Neuronal stem cell (in vitro differentiated cells): Measurements from ENCODE around the gene LANCL1.

Experiments
- DNase-seq: peaks from one replicate; pipeline ENCODE4 v3.0.0-alpha.2; 2013; ENCODE audit warnings: low spot score
- H2AFZ ChIP-seq: one replicate; pipeline ENCODE4 v1.6.1; 2013; ENCODE audit warnings: mild to moderate bottlenecking, low read length, inconsistent platforms
- H2AK5ac ChIP-seq: 2 replicates; pipeline ENCODE4 v1.6.1; 2013; ENCODE audit warnings: low read depth, mild to moderate bottlenecking, inconsistent platforms, low read length, moderate library complexity, mixed read lengths
- H2BK120ac ChIP-seq: 2 replicates; pipeline ENCODE4 v1.6.1; 2013; ENCODE audit warnings: low read depth, mild to moderate bottlenecking, inconsistent platforms, low read length, moderate library complexity, mixed read lengths
- H2BK12ac ChIP-seq: one replicate; pipeline ENCODE4 v1.6.1; 2013; ENCODE audit warnings: low read length, inconsistent platforms
- H2BK15ac ChIP-seq: 2 replicates; pipeline ENCODE4 v1.6.1; 2013; ENCODE audit warnings: mild to moderate bottlenecking, low read length, inconsistent platforms, mixed read lengths
- H2BK5ac ChIP-seq: one replicate; pipeline ENCODE4 v1.6.1; 2013; ENCODE audit warnings: inconsistent platforms, mild to moderate bottlenecking, low read length, moderate library complexity
- H3K14ac ChIP-seq: one replicate; pipeline ENCODE4 v1.6.1; 2013; ENCODE audit warnings: low read length, inconsistent platforms
- H3K18ac ChIP-seq: 2 replicates; pipeline ENCODE4 v1.6.1; 2013; ENCODE audit warnings: low read length, inconsistent platforms
- H3K23ac ChIP-seq: 2 replicates; pipeline ENCODE4 v1.6.1; 2013; ENCODE audit warnings: low read depth, mild to moderate bottlenecking, mixed read lengths, low read length, inconsistent platforms; ENCODE audit not compliant: poor library complexity
- H3K27ac ChIP-seq: replicated peaks from 3 replicates; pipeline ENCODE4 v1.5.1; 2013; ENCODE audit warnings: low read length, inconsistent platforms
- H3K27me3 ChIP-seq, 3 experiments: 2 replicates each; pipeline ENCODE4 v1.6.1; 2013; ENCODE audit warnings: low read length in 3 of 3, mild to moderate bottlenecking in 2 of 3, inconsistent platforms in 1 of 3, low read depth in 1 of 3, mixed read lengths in 1 of 3, moderate library complexity in 1 of 3; ENCODE audit not compliant: control insufficient read depth in 3 of 3, insufficient read depth in 3 of 3
- H3K36me3 ChIP-seq, 2 donors: replicated peaks in 1 of 2; 2 replicates each; pipeline ENCODE4 v1.6.1; 2013; ENCODE audit warnings: low read length in 2 of 2; ENCODE audit not compliant: control insufficient read depth in 2 of 2, insufficient read depth in 2 of 2
- H3K4ac ChIP-seq: 2 replicates; pipeline ENCODE4 v1.6.1; 2013; ENCODE audit warnings: inconsistent platforms, mild to moderate bottlenecking, low read length, moderate library complexity
- H3K4me1 ChIP-seq, 2 donors: 1 replicate in 1 of 2; 2 replicates in 1 of 2; pipeline ENCODE4 v1.6.1; 2013; ENCODE audit warnings: low read length in 2 of 2, low read depth in 1 of 2; ENCODE audit not compliant: control insufficient read depth in 2 of 2, insufficient read depth in 1 of 2
- H3K4me2 ChIP-seq: one replicate; pipeline ENCODE4 v1.6.1; 2013; ENCODE audit warnings: mild to moderate bottlenecking, low read length, inconsistent platforms; ENCODE audit not compliant: insufficient read depth, poor library complexity, severe bottlenecking
- H3K4me3 ChIP-seq, 2 donors: 2 replicates each; pipeline ENCODE4 v1.5.1; 2013; ENCODE audit warnings: low read length in 2 of 2, mild to moderate bottlenecking in 2 of 2, inconsistent platforms in 1 of 2, moderate library complexity in 1 of 2
- H3K79me1 ChIP-seq: one replicate; pipeline ENCODE4 v1.6.1; 2013; ENCODE audit warnings: low read depth, mild to moderate bottlenecking, inconsistent platforms, low read length, moderate library complexity
- H3K9ac ChIP-seq: one replicate; pipeline ENCODE4 v1.6.1; 2013; ENCODE audit warnings: mild to moderate bottlenecking, low read depth, low read length, inconsistent platforms; ENCODE audit not compliant: poor library complexity
- H3K9me3 ChIP-seq, 2 donors: replicated peaks in 1 of 2; 2 replicates each; pipeline versions ENCODE3 to v1.6.1; 2013; ENCODE audit warnings: low read length in 2 of 2, mild to moderate bottlenecking in 2 of 2, inconsistent platforms in 1 of 2, low read depth in 1 of 2, mixed read lengths in 1 of 2, moderate library complexity in 1 of 2; ENCODE audit not compliant: control insufficient read depth in 2 of 2, insufficient read depth in 1 of 2
- H4K8ac ChIP-seq: one replicate; pipeline ENCODE4 v1.6.1; 2013; ENCODE audit warnings: low read depth, mild to moderate bottlenecking, inconsistent platforms, low read length, moderate library complexity
- H4K91ac ChIP-seq: one replicate; pipeline ENCODE4 v1.6.1; 2013; ENCODE audit warnings: low read length, low read depth, mild to moderate bottlenecking, inconsistent platforms; ENCODE audit not compliant: poor library complexity
- WGBS, 2 donors: extraction: QIAGEN DNeasy Blood & Tissue Kit; methylation state at CpG; one replicate each; pipeline ENCODE4 v1.1.7; 2013; ENCODE audit warnings: missing lambda C conversion rate in 2 of 2, mixed read lengths in 1 of 2; ENCODE audit not compliant: insufficient read length in 2 of 2, insufficient replicate concordance in 1 of 2; ENCODE audit errors: extremely low coverage in 2 of 2; 5-methylcytosine and 5-hydroxymethylcytosine counted together

Gene LANCL1

DNA sequence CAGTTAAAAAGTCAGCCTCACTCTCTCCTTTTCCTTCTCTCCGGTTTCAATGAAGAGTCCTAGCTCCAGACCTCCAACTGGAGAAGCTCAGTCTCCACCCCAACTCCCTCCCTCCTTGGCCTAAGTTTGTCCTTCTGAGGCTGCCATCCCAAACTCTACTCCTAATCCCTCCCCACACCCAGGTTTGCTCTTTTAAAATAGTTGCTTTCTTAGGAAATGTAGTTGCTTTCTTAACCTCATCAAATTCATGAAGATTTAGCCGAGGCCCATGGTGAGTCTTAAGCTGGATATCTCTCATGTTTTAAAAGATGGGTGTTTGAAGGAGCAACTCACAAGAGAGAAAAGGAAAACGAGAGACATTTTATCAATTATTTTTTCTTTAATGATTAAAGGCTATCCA, 937 bp upstream of the LANCL1 start:
- H2BK15ac ChIP-seq: no peak overlapping the region
- WGBS, 2 donors: no CpG with 5 or more reads among the region's 3 CpGs
- H3K4me2 ChIP-seq: peak overlapping the region; percentile 2
- peaks cover 0 to 28% of the 10 kb centered on the region in 2 donors for H3K36me3 ChIP-seq
- H3K9me3 ChIP-seq: no peaks in the 10 kb centered on the region
- H2BK12ac ChIP-seq: no peak overlapping the region
- H2AK5ac ChIP-seq: no peak overlapping the region
- no peak overlapping the region for H3K18ac ChIP-seq
- H2AFZ ChIP-seq: peak overlapping the region; percentile 90
- H3K27ac ChIP-seq: no peak overlapping the region
- peak overlapping the region; percentile 46 to 71 for H3K4me3 ChIP-seq
- no peak overlapping the region for H2BK5ac ChIP-seq
- peaks cover 2 to 4% of the 10 kb centered on the region in 2 donors for H3K4me1 ChIP-seq
- no peak overlapping the region for H2BK120ac ChIP-seq
- no peak overlapping the region for H3K4ac ChIP-seq
- no peak overlapping the region for H3K9ac ChIP-seq
- no peak overlapping the region for H4K8ac ChIP-seq
- H3K27me3 ChIP-seq: no peaks in the 10 kb centered on the region
- H4K91ac ChIP-seq: no peak overlapping the region
- H3K23ac ChIP-seq: no peak overlapping the region
- DNase-seq: no peak
- no peaks in the 10 kb centered on the region for H3K79me1 ChIP-seq
- H3K14ac ChIP-seq: no peak overlapping the region

DNA sequence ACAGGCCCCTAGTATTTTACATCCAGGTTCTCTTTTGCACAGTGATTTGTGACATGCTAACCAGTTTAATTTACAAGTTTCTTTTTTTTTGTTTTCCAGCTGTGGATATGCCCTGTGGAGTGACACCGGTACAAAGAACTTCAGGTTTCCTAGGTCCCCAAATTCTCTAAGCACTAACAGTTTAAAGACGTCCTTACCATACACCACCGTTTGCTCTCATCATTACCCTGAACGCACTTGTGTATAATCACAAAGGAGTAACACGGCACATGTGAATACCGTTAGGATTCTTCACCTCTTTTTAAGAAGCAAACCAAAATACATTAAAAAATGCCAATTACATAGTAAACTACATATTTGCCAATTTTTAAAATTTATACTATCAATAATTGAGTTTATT, 853 bp downstream of the LANCL1 start:
- H3K4me2 ChIP-seq: peak overlapping the region; percentile 33
- no peak overlapping the region for H2AK5ac ChIP-seq
- H3K14ac ChIP-seq: no peak overlapping the region
- DNase-seq: no peak
- no peak overlapping the region for H2AFZ ChIP-seq
- no peaks in the 10 kb centered on the region for H3K27me3 ChIP-seq
- H3K79me1 ChIP-seq: no peaks in the 10 kb centered on the region
- H2BK120ac ChIP-seq: no peak overlapping the region
- peak overlapping the region in 1 of 2 donors; percentile 71 for H3K4me3 ChIP-seq
- no peak overlapping the region for H3K27ac ChIP-seq
- no peak overlapping the region for H3K23ac ChIP-seq
- no peak overlapping the region for H3K18ac ChIP-seq
- no peaks in the 10 kb centered on the region for H3K9me3 ChIP-seq
- no peak overlapping the region for H3K4ac ChIP-seq
- WGBS, 2 donors: no CpG with 5 or more reads among the region's 6 CpGs
- no peak overlapping the region for H4K8ac ChIP-seq
- H3K9ac ChIP-seq: no peak overlapping the region
- no peak overlapping the region for H2BK15ac ChIP-seq
- peaks cover 4 to 45% of the 10 kb centered on the region in 2 donors for H3K36me3 ChIP-seq
- H4K91ac ChIP-seq: no peak overlapping the region
- H2BK5ac ChIP-seq: no peak overlapping the region
- no peak overlapping the region for H2BK12ac ChIP-seq
- peaks cover 0 to 4% of the 10 kb centered on the region in 2 donors for H3K4me1 ChIP-seq

DNA sequence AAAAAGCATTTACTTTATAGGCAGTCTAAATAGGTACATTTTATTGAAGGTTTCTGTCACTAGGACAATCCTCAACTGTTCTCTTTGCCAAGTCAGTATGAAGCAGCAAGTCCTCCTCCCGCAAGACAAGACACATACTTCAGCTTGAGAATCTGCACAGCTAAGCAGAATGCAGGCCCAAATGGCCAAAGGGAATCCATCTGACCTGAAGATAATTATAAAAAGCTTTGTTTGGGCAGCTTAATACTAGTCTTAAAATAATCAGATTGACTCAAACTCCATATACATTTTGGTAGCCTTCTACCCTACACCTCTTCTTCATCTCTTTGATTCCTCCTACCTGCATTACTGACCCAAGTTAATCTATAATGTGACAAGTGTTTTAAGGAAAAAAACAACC, 1.8 kb downstream of the LANCL1 start:
- H2AFZ ChIP-seq: no peak overlapping the region
- H2BK15ac ChIP-seq: no peak overlapping the region
- no peak overlapping the region for H4K8ac ChIP-seq
- no peaks in the 10 kb centered on the region for H3K9me3 ChIP-seq
- H3K18ac ChIP-seq: no peak overlapping the region
- no peak overlapping the region for H3K27ac ChIP-seq
- H2BK12ac ChIP-seq: no peak overlapping the region
- no peak overlapping the region for H3K4me2 ChIP-seq
- peaks cover 0 to 4% of the 10 kb centered on the region in 2 donors for H3K4me1 ChIP-seq
- H3K36me3 ChIP-seq: peaks cover 4 to 55% of the 10 kb centered on the region in 2 donors
- H3K9ac ChIP-seq: no peak overlapping the region
- no CpG with 5 or more reads among the region's 1 CpG for WGBS, 2 donors
- no peak overlapping the region for H2BK120ac ChIP-seq
- H3K4me3 ChIP-seq: no peak overlapping the region
- H4K91ac ChIP-seq: no peak overlapping the region
- H2BK5ac ChIP-seq: no peak overlapping the region
- no peak overlapping the region for H3K4ac ChIP-seq
- H2AK5ac ChIP-seq: no peak overlapping the region
- no peaks in the 10 kb centered on the region for H3K27me3 ChIP-seq
- H3K23ac ChIP-seq: no peak overlapping the region
- no peak overlapping the region for H3K14ac ChIP-seq
- no peak for DNase-seq
- H3K79me1 ChIP-seq: no peaks in the 10 kb centered on the region

DNA sequence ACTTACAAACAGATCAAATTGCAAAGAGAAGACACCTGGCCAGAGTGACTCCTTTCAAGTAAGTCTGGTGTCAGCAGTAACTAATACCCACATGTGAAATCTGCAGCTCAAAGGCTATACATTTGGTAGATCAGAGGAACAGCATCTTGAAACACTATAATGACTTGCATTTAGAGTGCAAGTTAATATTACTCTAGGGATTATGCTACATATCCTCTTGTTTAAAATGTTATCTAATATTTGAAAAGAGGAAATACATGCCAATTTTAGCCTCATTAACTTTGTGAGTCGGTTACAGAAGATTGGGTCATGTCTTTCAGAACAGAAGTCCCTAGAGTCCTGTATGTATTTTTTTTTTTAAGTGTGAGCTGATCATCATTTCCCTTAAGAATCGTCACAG, 15.2 kb downstream of the LANCL1 start:
- H2BK12ac ChIP-seq: no peak overlapping the region
- H4K91ac ChIP-seq: no peak overlapping the region
- DNase-seq: no peak
- no peaks in the 10 kb centered on the region for H3K4me1 ChIP-seq
- H3K27ac ChIP-seq: no peak overlapping the region
- no peaks in the 10 kb centered on the region for H3K27me3 ChIP-seq
- no peaks in the 10 kb centered on the region for H3K9me3 ChIP-seq
- no peak overlapping the region for H3K4ac ChIP-seq
- no peaks in the 10 kb centered on the region for H3K79me1 ChIP-seq
- no peak overlapping the region for H3K4me3 ChIP-seq
- H2BK5ac ChIP-seq: no peak overlapping the region
- H2AFZ ChIP-seq: no peak overlapping the region
- H3K23ac ChIP-seq: no peak overlapping the region
- H4K8ac ChIP-seq: no peak overlapping the region
- no peak overlapping the region for H2BK120ac ChIP-seq
- no peak overlapping the region for H3K9ac ChIP-seq
- H3K4me2 ChIP-seq: no peak overlapping the region
- WGBS, 2 donors: no CpG with 5 or more reads among the region's 2 CpGs
- H2AK5ac ChIP-seq: no peak overlapping the region
- H3K36me3 ChIP-seq: peaks cover 13 to 96% of the 10 kb centered on the region in 2 donors
- no peak overlapping the region for H2BK15ac ChIP-seq
- no peak overlapping the region for H3K14ac ChIP-seq
- no peak overlapping the region for H3K18ac ChIP-seq
